Stimulated activated CD8-positive, alpha-beta memory T cell treated with anti-CD3 and anti-CD28 coated beads, Interleukin-7, amount 100 ng/mL, for 48 hours (primary cell): ENCODE results near the gene RUFY3.
A peak's percentile ranks its signal among the peaks of the same experiment; 100 is the strongest.
"Not testable (repeated sequence)": the region's sequence is repeated elsewhere in the genome, so short reads cannot be mapped to it uniquely, and the experiment has no call there.

Experiments
- DNase-seq, 2 donors: peaks; one replicate each; pipeline ENCODE4 v3.0.0-alpha.2; 2020; ENCODE audit warnings: low read depth in 1 of 2; ENCODE audit errors: extremely low read depth in 1 of 2

Gene RUFY3

GRCh38 chr4:70721747-70722146 is at the start of gene RUFY3:
TSS of gene RUFY3 (plus strand) at chr4:70721964. CDS start at chr4:70722574, 610 bp downstream.
- DNase-seq, result no peak

- no peak for DNase-seq
These were observed 47.6 kb upstream of the RUFY3 start for GRCh38 chr4:70674191-70674590.

GRCh38 chr4:70674731-70675130 is 47.0 kb upstream of the RUFY3 start:
- DNase-seq, result no peak

DNA sequence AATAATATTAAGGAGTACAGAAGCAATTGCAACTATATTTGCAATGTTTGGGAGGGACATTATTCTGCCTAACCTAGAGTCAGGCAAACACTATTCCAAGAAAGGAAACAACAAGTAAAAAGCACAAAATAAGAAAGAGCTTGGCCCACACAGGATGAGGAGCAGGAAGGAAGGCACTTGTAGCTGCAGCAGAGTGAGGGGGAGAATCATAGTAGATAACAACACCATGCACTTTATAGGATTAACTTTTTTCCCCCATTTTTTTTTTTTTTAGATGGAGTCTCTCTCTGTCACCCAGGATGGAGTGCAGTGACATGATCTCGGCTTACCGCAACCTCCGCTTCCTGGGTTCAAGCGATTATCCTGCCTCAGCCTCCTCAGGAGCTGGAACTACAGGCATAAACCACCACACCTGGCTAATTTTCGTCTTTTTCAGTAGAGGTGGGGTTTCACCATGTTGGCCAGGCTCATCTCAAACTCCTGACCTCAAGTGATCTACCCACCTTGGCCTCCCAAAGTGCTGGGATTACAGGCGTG is 45.1 kb upstream of the RUFY3 start:
- DNase-seq, result no peak

DNA sequence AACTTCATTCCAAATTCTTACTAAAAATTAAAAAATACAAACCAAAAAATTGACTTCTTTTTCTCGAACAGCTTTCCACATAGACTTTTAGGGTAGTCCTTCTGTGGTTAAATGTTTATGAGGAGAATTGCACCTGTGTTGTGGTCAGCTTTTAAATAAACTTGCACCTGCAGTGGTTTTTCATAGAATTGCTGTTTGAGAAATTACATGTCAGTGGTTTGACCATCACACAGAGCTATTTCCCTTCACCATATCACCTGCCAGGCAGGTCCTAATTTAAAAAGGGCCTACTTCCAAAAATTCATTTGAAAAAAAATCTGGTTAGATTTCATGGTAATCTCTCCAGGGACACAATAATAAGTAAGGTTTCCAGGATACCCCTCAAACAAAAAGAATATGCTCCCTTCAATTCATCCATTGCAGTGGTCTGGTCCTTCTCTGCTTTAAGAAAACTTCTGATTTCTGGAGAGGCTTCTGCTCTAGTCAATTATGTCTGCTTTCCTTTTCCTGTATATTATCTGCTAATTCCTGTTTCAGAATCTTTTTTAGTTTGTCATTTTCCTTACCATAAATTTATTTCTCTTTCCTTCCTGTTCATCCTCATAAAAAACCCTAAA is 43.3 kb upstream of the RUFY3 start:
- no peak for DNase-seq

- no peak for DNase-seq
These were observed 40.8 kb upstream of the RUFY3 start for GRCh38 chr4:70680934-70681333.

- DNase-seq, result no peak
These were observed 40.1 kb upstream of the RUFY3 start for GRCh38 chr4:70681704-70682103.

- DNase-seq, result not testable (repeated sequence)
These were observed 39.6 kb upstream of the RUFY3 start for GRCh38 chr4:70682142-70682541.

DNA sequence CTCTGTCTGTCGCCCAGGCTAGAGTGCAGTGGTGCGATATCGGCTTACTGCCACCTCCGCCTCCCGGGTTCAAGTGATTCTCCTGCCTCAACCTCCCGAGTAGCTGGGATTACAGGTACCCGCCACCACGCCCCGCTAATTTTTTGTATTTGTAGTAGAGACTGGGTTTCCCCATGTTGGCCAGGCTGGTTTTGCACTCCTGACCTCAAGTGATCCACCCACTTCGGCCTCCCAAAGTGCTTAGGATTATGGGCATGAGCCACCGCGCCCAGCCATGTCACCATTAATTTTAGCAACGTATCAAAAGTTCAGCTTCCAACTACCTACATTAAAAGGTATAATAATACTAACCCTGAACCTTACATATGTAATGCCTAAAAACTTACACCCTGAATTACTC is 34.4 kb upstream of the RUFY3 start:
- DNase-seq, result no peak

- DNase-seq, result peak; percentile 82 to 88
These were observed 33.7 kb upstream of the RUFY3 start, which contains the start of gene UTP3 for GRCh38 chr4:70687821-70688794. TSS of gene UTP3 (plus strand) at chr4:70688532. CDS start at chr4:70688678, 146 bp downstream.

DNA sequence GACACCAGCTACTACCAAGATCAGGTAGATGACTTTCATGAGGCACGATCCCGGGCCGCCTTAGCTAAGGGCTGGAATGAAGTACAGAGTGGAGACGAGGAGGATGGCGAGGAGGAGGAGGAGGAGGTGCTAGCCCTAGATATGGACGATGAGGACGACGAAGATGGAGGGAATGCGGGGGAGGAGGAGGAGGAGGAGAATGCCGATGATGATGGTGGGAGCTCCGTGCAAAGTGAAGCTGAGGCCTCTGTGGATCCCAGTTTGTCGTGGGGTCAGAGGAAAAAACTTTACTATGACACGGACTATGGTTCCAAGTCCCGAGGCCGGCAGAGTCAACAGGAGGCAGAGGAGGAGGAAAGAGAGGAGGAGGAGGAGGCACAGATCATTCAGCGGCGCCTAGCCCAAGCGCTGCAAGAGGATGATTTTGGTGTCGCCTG is 33.0 kb upstream of the RUFY3 start:
- no peak for DNase-seq

GRCh38 chr4:70691661-70692060 is 30.1 kb upstream of the RUFY3 start:
- DNase-seq, result no peak

DNA sequence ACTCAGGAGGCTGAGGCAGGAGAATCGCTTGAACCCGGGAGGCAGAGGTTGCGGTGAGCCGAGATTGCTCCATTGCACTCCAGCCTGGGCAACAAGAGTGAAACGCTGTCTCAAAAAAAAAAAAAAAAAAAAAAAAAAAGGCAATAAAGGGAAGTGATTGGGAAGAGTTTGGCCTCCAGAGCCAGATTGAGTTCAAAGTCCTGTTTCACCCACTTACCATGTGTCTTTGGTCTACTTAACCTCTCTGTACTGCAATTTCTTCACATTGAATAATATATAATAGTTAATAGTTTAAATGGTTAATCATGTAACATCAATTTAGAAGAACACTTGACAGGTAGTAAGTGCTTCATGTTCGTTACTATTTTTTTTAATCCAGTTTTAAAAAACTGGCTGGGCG is 27.1 kb upstream of the RUFY3 start:
- not testable (repeated sequence) for DNase-seq

DNA sequence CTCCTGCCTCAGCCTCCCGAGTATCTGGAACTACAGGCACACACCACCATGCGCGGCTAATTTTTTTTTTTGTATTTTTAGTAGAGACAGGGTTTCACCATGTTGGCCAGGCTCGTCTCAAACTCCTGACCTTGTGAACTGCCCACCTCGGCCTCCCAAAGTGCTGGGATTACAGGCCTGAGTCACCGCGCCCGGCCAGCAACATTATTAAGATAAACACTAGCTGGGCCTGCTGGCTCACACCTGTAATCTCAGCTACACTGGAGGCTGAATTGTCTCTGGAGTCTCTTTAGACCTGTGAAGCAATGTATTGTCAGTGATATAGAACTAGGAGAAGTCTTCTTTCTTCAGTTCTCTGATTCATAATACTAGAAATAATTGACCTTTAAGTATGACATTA is 23.3 kb upstream of the RUFY3 start:
- DNase-seq, result not testable (repeated sequence)

- no peak for DNase-seq
These were observed 21.1 kb upstream of the RUFY3 start for GRCh38 chr4:70700712-70701111.

- DNase-seq, result no peak
These were observed 20.5 kb upstream of the RUFY3 start for GRCh38 chr4:70701271-70701670.

DNA sequence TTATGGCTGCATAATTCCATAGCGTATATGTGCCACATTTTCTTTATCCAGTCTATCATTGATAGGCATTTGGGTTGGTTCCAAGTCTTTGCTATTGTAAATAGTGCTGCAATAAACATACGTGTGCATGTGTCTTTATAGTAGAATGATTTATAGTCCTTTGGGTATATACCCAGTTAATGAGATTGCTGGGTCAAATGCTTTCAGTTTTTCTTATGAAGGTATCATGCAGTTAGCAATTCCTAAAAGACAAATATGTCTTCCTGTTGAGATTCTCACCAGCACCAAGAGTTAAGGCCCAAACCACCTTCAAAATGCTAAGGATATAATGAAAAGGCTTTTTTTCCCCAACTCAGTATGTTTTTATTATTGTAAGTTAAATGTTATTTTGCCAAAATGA is 19.2 kb upstream of the RUFY3 start:
- not testable (repeated sequence) for DNase-seq

GRCh38 chr4:70703619-70704214 is 18.0 kb upstream of the RUFY3 start:
- DNase-seq, result no peak

GRCh38 chr4:70704215-70704930 is 17.4 kb upstream of the RUFY3 start:
- peak in 1 of 2 donors; percentile 36 for DNase-seq

DNA sequence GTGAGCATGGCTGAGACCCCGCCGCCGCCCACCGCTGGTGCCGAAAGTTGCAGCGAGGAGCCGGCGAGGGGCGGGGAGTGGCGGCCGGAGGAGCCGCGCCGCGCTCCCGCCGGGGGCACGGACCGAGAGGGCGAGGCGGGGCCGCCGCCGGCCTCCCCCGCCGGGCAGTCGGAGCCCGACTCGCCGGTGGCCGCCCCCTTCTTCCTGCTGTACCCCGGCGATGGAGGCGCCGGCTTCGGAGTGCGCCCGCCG is 16.9 kb upstream of the RUFY3 start:
- no peak for DNase-seq
